Coronary artery (tissue), 2 donors: ENCODE measurements around the gene DIP2C.

ENCODE experiments used
- DNase-seq: peaks from one replicate; pipeline ENCODE4 v3.0.0-alpha.2; 2017; ENCODE audit warnings: low spot score
- H3K27ac ChIP-seq, 2 donors: fragments of 200-600 bp; sonication (generic); one replicate each; pipeline ENCODE4 v1.5.1; 2016 to 2019
- H3K4me3 ChIP-seq: fragments of 200-600 bp; sonication (generic); 2 replicates; pipeline ENCODE4 v1.5.1; 2016; ENCODE audit warnings: mild to moderate bottlenecking, moderate library complexity
- TF ChIP-seq, protein P1 (sequence below): fragments of 200-600 bp; sonication (generic); IDR thresholded peaks from one replicate; pipeline ENCODE4 v1.5.1; 2019; ENCODE audit warnings: antibody characterized with exemption

DIP2C gene

DNA sequence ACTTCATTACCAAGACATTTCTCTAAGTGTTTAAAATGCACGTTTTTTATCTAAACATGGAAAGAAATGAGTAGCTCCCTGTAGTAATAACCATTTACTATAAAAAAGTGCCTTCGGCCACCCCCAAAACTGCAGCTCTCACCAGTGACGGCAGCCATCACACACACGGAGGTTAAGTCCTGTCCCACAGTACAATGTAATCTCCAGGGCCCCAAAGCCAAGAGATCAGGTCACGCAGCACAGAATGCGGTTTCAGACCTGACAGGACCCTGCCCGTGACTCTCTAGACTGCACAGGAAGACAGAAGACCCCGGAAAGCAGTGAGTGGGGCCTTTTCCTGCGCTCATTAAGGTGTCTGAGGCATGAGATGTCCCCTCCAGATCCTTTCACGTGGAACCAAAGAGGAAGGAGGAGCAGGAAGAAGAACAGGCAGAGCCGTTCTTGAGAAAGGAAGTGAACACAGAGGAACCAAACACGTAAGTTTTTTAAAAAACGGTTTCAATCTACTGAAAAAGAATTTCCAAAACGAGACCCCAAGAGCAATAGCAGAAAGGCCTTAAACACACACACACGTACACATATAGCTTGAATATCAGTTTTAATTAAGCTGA is 428.5 kb downstream of the DIP2C start:
- TF ChIP-seq, protein P1, sequence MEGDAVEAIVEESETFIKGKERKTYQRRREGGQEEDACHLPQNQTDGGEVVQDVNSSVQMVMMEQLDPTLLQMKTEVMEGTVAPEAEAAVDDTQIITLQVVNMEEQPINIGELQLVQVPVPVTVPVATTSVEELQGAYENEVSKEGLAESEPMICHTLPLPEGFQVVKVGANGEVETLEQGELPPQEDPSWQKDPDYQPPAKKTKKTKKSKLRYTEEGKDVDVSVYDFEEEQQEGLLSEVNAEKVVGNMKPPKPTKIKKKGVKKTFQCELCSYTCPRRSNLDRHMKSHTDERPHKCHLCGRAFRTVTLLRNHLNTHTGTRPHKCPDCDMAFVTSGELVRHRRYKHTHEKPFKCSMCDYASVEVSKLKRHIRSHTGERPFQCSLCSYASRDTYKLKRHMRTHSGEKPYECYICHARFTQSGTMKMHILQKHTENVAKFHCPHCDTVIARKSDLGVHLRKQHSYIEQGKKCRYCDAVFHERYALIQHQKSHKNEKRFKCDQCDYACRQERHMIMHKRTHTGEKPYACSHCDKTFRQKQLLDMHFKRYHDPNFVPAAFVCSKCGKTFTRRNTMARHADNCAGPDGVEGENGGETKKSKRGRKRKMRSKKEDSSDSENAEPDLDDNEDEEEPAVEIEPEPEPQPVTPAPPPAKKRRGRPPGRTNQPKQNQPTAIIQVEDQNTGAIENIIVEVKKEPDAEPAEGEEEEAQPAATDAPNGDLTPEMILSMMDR = no peak
- Histone ChIP-seq H3K27ac (no peak overlapping the region), H3K4me3 (no peak overlapping the region)
- no peak for DNase-seq

DNA sequence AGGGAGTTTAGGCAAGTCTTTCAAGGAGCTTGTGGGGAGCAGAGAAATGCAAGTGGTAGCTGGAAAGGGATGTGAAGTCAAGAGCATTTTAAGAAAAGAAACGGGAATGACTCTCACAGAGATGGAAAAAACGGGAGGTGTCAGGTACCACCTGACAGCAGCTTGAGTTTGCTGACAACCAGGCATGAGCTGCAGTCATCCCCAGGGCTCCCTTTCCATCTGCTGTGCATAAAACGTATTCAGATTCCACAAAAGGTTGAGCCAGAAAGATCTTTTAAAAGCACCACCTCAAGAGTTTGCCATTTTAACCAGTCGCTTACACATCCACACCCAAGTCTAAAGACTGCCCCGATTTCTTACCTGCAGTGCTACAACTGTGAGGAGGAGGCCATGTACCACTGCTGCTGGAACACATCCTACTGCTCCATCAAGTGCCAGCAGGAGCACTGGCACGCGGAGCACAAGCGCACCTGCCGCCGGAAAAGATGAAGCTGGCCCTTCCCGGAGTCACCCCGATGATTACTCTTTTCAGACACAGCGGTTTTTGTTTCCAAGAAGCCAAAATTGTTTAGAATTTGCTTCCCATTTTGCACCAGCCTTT is 437.4 kb downstream of the DIP2C start:
- TF ChIP-seq, protein P1 = no peak
- H3K27ac ChIP-seq = no peak overlapping the region
- DNase-seq = no peak
- no peak overlapping the region for H3K4me3 ChIP-seq

DNA sequence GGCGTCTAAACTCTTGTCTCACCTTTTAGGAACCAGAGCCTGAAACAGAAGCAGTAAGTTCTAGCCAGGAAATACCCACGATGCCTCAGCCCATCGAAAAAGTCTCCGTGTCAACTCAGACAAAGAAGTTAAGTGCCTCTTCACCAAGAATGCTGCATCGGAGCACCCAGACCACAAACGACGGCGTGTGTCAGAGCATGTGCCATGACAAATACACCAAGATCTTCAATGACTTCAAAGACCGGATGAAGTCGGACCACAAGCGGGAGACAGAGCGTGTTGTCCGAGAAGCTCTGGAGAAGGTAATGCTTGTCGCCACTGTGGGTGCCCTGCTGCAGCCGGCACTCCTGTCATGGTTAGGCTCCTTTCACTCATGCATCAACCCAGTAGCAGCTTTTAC is 441.2 kb downstream of the DIP2C start:
- TF ChIP-seq, protein P1 = no peak
- Histone ChIP-seq H3K27ac (no peak overlapping the region), H3K4me3 (no peak overlapping the region)
- no peak for DNase-seq

DNA sequence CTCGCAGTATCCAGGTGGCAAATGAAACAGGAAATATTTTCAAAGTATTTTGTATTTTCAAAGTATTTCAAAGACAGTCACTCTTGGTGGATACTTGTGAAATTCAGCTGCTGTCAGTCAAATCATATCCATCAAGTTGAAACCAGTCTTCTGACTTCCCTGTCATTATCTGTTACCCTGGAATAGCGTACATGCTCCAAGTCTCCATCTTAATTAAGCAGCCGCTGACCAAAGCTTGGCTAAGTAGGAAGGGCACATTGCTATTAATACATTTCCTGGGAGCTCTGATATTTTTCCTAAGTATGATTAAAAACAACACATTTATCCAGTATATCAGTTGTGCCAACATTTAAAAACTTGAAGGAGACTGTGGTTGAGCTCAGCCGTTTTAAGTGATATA is 442.0 kb downstream of the DIP2C start:
- H3K4me3 ChIP-seq = no peak overlapping the region
- no peak overlapping the region for H3K27ac ChIP-seq
- TF ChIP-seq, protein P1 = no peak
- DNase-seq = no peak

DNA sequence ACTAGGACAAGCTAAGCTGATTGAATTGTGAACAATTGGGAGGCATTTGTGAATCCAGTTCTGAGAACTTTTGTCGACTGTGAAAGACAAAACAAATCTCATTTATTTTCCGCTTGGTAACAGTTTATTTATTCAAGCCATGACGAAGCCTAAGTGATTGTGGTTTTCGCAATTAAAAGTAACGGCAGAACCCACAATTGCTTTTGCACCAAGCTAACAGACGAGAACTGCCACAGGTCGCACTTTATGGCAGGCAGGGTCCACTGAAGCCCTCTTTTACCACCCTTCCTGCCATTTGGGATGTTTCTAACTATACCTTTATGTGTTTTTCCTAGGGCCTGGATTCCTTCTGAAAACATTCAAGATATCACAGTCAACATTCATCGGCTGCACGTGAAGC is 443.0 kb downstream of the DIP2C start:
- no peak for DNase-seq
- TF ChIP-seq, protein P1 = no peak
- Histone ChIP-seq H3K27ac (no peak overlapping the region), H3K4me3 (no peak overlapping the region)

DNA sequence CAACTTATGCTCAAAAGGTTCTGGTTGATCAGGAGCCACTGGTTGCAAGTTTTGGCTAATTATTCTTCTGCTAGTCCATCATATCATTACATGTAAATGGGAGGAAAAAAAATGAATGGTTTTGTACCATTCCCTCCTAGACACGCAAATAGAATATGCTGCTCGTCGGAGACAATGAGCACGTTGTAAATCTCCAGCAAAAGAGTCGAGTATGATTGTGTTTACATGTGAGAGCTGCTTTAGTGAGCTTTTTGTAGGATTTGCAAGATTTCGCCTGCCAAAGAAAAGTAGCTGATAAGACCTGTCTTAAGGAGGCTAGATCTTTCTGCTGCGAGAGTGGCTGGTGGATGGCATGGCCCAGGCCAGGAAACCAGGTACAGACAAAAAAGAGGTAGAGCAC is 445.2 kb downstream of the DIP2C start:
- TF ChIP-seq, protein P1 = no peak
- Histone ChIP-seq H3K27ac (no peak overlapping the region), H3K4me3 (no peak overlapping the region)
- no peak for DNase-seq

DNA sequence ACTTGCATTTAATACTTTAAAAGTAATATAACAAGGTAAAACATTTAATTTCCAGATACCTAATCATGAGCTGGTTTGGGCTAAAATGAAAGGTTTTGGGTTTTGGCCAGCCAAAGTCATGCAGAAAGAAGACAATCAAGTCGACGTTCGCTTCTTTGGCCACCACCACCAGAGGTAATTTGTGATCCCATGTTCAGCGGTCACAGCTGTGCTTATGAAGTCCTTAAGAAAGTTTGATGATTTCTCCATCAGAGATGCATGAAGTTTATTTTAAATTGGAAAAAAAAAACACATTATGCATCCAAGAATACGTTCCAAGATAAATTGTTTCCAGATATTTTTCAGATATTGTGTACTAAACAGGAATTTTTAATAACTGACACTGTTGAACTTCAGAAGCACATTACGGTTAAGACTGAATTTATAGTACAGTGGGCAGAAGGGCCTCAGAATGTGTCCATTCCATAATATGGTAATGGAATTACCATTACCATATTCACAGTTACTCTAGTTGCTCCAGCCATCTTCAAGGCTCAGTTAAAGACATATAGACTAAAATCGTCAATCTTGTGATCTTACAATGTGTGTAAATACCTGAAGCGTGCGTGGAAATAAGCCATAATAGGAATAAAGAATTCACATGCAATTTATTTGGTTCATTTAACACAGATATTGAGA is 447.4 kb downstream of the DIP2C start:
- no peak for DNase-seq
- H3K4me3 ChIP-seq = no peak overlapping the region
- TF ChIP-seq, protein P1 = no peak

More for the DNA sequence above, 447.4 kb downstream of the DIP2C start:
- peak overlapping the region in 1 of 2 donors; percentile 61 for H3K27ac ChIP-seq
